OCI-LY3 (cell line): ENCODE data around the gene CHCHD1.

Source experiments
- CTCF ChIP-seq: fragments of 200-600, 300-600 bp; sonication (generic); IDR thresholded peaks from 2 replicates; pipeline ENCODE4 v1.5.1; 2014; ENCODE audit warnings: antibody characterized with exemption, low read length, low read depth
- EZH2phosphoT487 ChIP-seq: fragments of 200-600 bp; shearing (Covaris generic); IDR thresholded peaks from 2 replicates; pipeline ENCODE4 v1.6.1; 2018; ENCODE audit warnings: antibody characterized with exemption, mixed run types, low read depth

- TF ChIP-seq CTCF (no peak), EZH2phosphoT487 (no peak)
Measured at GRCh38 chr10:73817826-73818225, 36.0 kb downstream of the CHCHD1 start.
